Panc1 (cell line): Measurements from ENCODE around the gene TAB2.

ENCODE experiments used
- CTCF ChIP-seq: fragments of 450-650 bp; IDR thresholded peaks from 2 replicates; pipeline ENCODE4 v1.5.1; 2017; ENCODE audit warnings: mild to moderate bottlenecking
- POLR2AphosphoS5 ChIP-seq: IDR thresholded peaks from 2 replicates; pipeline ENCODE4 v1.6.1; 2012; ENCODE audit warnings: mild to moderate bottlenecking, low read depth, low read length, moderate library complexity
- REST ChIP-seq, 2 experiments: IDR thresholded peaks; 2 replicates each; pipeline ENCODE4 v1.6.1; 2011 to 2012; ENCODE audit warnings: low read depth in 2 of 2, control low read depth in 1 of 2, low read length in 1 of 2, mild to moderate bottlenecking in 1 of 2, moderate library complexity in 1 of 2; ENCODE audit not compliant: insufficient read depth in 1 of 2

- no peak for TF ChIP-seq CTCF
- TF ChIP-seq POLR2AphosphoS5, result no peak
- TF ChIP-seq REST (IDR thresholded peaks at IDR 0.05; ENCODE audit: insufficient read depth in 1 of 2, low read depth in 2 of 2, low read length in 1 of 2), result no peak
Observed at GRCh38 chr6:149457316-149457884, 139.9 kb downstream of the TAB2 start.
